NCI-H2081 treated with DMSO at 0.1 percent for 48 hours (cell line): ENCODE data around the gene DGKI.

Source experiments
- DNase-seq: peaks from one replicate; lab custom pipeline; 2025; lab: John Stamatoyannopoulos, UW

Gene DGKI

GRCh38 chr7:137787301-137787976 is 59.3 kb downstream of the DGKI start:
- no peak for DNase-seq

- DNase-seq: no peak
Observed at GRCh38 chr7:137778511-137778910, 68.3 kb downstream of the DGKI start.

GRCh38 chr7:137774793-137775201 is 72.0 kb downstream of the DGKI start:
- DNase-seq: no peak

GRCh38 chr7:137772748-137773147 is 74.0 kb downstream of the DGKI start:
- no peak for DNase-seq

- no peak for DNase-seq
Observed at GRCh38 chr7:137772316-137772715, 74.5 kb downstream of the DGKI start.

GRCh38 chr7:137771679-137772078 is 75.1 kb downstream of the DGKI start:
- no peak for DNase-seq

- no peak for DNase-seq
Observed at GRCh38 chr7:137771273-137771672, 75.5 kb downstream of the DGKI start.

- DNase-seq: no peak
Observed at GRCh38 chr7:137768366-137768765, 78.4 kb downstream of the DGKI start.

- DNase-seq: no peak
Observed at GRCh38 chr7:137762334-137762733, 84.4 kb downstream of the DGKI start.

GRCh38 chr7:137760111-137760510 is 86.7 kb downstream of the DGKI start:
- no peak for DNase-seq

- no peak for DNase-seq
Observed at GRCh38 chr7:137757146-137757925, 89.4 kb downstream of the DGKI start.

GRCh38 chr7:137755846-137756651 is 90.7 kb downstream of the DGKI start:
- no peak for DNase-seq

- no peak for DNase-seq
Observed at GRCh38 chr7:137755427-137755826, 91.3 kb downstream of the DGKI start.

GRCh38 chr7:137753948-137754851 is 92.6 kb downstream of the DGKI start:
- no peak for DNase-seq

GRCh38 chr7:137753575-137753947 is 93.2 kb downstream of the DGKI start:
- no peak for DNase-seq

- DNase-seq: no peak
Observed at GRCh38 chr7:137753067-137753466, 93.7 kb downstream of the DGKI start.

GRCh38 chr7:137751361-137752009 is 95.3 kb downstream of the DGKI start:
- DNase-seq: no peak

- no peak for DNase-seq
Observed at GRCh38 chr7:137747359-137748031, 99.3 kb downstream of the DGKI start.

GRCh38 chr7:137743021-137743420 is 103.8 kb downstream of the DGKI start:
- DNase-seq: no peak

- no peak for DNase-seq
Observed at GRCh38 chr7:137742051-137742450, 104.7 kb downstream of the DGKI start.

- DNase-seq: no peak
Observed at GRCh38 chr7:137741443-137741842, 105.3 kb downstream of the DGKI start.
